Adrenal gland (tissue), 12 donors: ENCODE results near the gene ICAM5. TPM values are rescaled to one million over a fixed set of nuclear protein-coding genes. Genes with fewer than 3 reads are reported as not detected.

ENCODE experiments used
- DNase-seq, 7 donors: peaks; one replicate each; pipeline ENCODE4 v3.0.0-alpha.2; 2019 to 2020
- H3K27ac ChIP-seq, 5 donors: fragments of 200-600 bp; sonication (generic) in 4 of 5; 1 replicate in 3 of 5; 2 replicates in 2 of 5; pipeline versions ENCODE4 v1.5.1 to v1.8.0; 2016 to 2020; ENCODE audit warnings: mild to moderate bottlenecking in 1 of 5
- H3K27me3 ChIP-seq: fragments of 200-600 bp; 2 replicates; pipeline ENCODE4 v1.8.0; 2021
- H3K36me3 ChIP-seq, 2 donors: fragments of 200-600 bp; replicated peaks in 1 of 2; 1 replicate in 1 of 2; 2 replicates in 1 of 2; pipeline versions ENCODE4 v1.5.1 to v1.8.0; 2018 to 2022
- H3K4me1 ChIP-seq, 2 donors: fragments of 200-600 bp; replicated peaks in 1 of 2; 1 replicate in 1 of 2; 2 replicates in 1 of 2; pipeline versions ENCODE4 v1.5.1 to v1.8.0; 2018 to 2021
- H3K4me3 ChIP-seq, 4 donors: fragments of 200-600 bp; sonication (generic) in 3 of 4; one replicate each; pipeline ENCODE4 v1.5.1; 2016 to 2018
- H3K9me3 ChIP-seq, 3 donors: fragments of 200-600 bp; sonication (generic) in 1 of 3; replicated peaks in 1 of 3; 1 replicate in 2 of 3; 2 replicates in 1 of 3; pipeline versions ENCODE4 v1.5.1 to v1.8.0; 2016 to 2021
- CTCF ChIP-seq, 6 experiments: fragments of 450-650 bp in 4 of 6; fragments of 200-600 bp in 2 of 6; sonication (generic) in 1 of 6; IDR thresholded peaks; 1 replicate in 5 of 6; 2 replicates in 1 of 6; pipeline versions ENCODE4 v1.5.1 to v1.8.0; 2016 to 2021; ENCODE audit warnings: antibody characterized with exemption in 6 of 6, mild to moderate bottlenecking in 2 of 6, moderate library complexity in 1 of 6
- POLR2A ChIP-seq, 2 donors: fragments of 450-650 bp; IDR thresholded peaks; one replicate each; pipeline ENCODE4 v1.6.1; 2017; ENCODE audit warnings: antibody characterized with exemption in 2 of 2, mild to moderate bottlenecking in 2 of 2, moderate library complexity in 1 of 2
- WGBS, 4 donors: extraction: QIAGEN DNeasy Blood & Tissue Kit in 2 of 4; methylation state at CpG; one replicate each; pipeline versions ENCODE4 v1.1.5 to v1.1.7; 2013 to 2017; 5-methylcytosine and 5-hydroxymethylcytosine counted together
- intact Hi-C, 2 donors: fragments of 100-400 bp; cut with DNase I; formaldehyde crosslinking; loops; one replicate each; pipeline versions ENCODE4 v1.14.1 to v1.15.0; 2022 to 2023
- polyA plus RNA-seq, 3 donors: library from polyadenylated mRNA; stranded (reverse); fragments of 200-250 nt in 2 of 3; fragments of 350-450 nt in 1 of 3; fragmentation: Illumina TruSeq in 1 of 3; extraction: RNeasy Lipid Tissue Mini Kit (QIAGEN cat#74804) in 1 of 3; gene quantifications; one replicate each; pipeline ENCODE4 v1.2.3, GENCODE V29; 2013 to 2014
- total RNA-seq, 9 donors: library from RNA; depleted of rRNA in 4 of 9; stranded (reverse); fragments of >200 nt in 4 of 9; fragments of 120-200 nt in 1 of 9; fragmentation: NEBNext Ultra II Directional in 1 of 9; extraction: Animal tissue kit (Norgen Biotek cat#: 25700) in 1 of 9; gene quantifications; one replicate each; pipeline versions ENCODE4 v1.1.0 to v1.2.4, GENCODE V29; 2013 to 2023
- donor health status: healthy with polysubstance abuse.
- donor health status: Bipolar disorder and iron deficiency.
- donor health status: DM: yes; HTN: yes; CAD: no.
- donor health status: DM: no; HTN: no; CAD: no.
- donor health status: DM: no; HTN: no; CAD: no.
- donor health status: DM: yes; HTN: yes; CAD: no.

The ICAM5 gene
- total and polyA plus RNA-seq, 12 donors = 0.06 to 2.2 (median 0.49) TPM; not detected in 3

DNA sequence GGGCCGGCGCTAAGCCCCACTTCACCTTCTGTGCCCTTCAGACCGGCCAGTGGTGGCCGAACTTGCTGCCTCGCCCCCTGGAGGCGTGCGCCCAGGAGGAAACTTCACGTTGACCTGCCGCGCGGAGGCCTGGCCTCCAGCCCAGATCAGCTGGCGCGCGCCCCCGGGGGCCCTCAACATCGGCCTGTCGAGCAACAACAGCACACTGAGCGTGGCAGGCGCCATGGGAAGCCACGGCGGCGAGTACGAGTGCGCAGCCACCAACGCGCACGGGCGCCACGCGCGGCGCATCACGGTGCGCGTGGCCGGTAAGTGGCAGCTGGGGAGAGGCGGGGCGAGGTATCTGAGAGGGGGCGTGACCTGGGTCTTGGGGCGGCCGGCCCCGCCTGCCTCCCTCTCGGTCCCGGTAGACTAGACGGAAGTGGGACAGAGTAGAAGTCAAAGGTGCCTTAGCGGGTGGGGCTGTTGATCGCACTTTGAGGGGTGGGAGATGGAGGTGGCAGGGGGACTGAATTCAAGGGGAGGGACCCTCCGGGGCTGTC lies 5.6 kb downstream of the ICAM5 start:
- no peak for DNase-seq
- H3K27ac ChIP-seq = no peak overlapping the region
- H3K36me3 ChIP-seq = no peaks in the 10 kb centered on the region
- intact Hi-C loops = no loop called here
- 2 to 7% (median 4%) methylated on average over 8 to 48 of the region's 48 CpGs for WGBS, 4 donors
- no peaks in the 10 kb centered on the region for H3K9me3 ChIP-seq
- H3K27me3 ChIP-seq = peaks cover 61% of the 10 kb centered on the region
- TF ChIP-seq CTCF (IDR thresholded peaks at IDR 0.05) (no peak), POLR2A (IDR thresholded peaks at IDR 0.05) (no peak)
- H3K4me3 ChIP-seq = peak overlapping the region in 1 of 4 donors; percentile 31
- H3K4me1 ChIP-seq = peaks cover 9 to 38% of the 10 kb centered on the region in 2 donors

DNA sequence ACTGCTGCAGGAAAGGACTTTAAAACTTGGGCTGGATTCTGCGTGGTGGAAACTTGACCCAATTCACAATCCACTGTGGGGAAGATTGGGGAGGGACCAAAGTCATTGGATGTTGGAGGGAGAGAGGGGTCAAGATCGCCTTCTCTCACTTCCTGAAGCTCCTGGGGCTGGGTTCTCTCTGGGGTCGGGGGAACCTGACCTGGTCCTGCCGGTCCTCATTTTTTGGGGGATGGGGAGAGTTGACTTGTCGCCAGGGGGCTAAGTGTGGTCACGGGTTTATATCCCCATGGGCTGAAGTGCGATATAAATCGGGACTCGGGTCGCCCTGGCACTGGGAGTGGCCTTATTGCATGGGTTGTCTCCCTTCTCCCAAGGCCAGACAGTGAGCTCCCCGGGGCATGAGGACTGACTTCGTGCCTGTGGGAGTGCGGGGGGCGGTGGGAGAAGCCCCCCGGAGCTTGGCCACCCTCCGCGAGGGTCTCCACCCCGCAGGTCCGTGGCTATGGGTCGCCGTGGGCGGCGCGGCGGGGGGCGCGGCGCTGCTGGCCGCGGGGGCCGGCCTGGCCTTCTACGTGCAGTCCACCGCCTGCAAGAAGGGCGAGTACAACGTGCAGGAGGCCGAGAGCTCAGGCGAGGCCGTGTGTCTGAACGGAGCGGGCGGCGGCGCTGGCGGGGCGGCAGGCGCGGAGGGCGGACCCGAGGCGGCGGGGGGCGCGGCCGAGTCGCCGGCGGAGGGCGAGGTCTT lies 6.3 kb downstream of the ICAM5 start:
- Histone ChIP-seq H3K9me3 (no peaks in the 10 kb centered on the region), H3K4me1 (peaks cover 3 to 32% of the 10 kb centered on the region in 2 donors), H3K36me3 (no peaks in the 10 kb centered on the region), H3K27me3 (peaks cover 55% of the 10 kb centered on the region), H3K4me3 (peak overlapping the region in 1 of 4 donors; percentile 31), H3K27ac (no peak overlapping the region)
- 3 to 15% (median 7%) methylated on average over 13 to 58 of the region's 58 CpGs for WGBS, 4 donors
- no peak for TF ChIP-seq CTCF (IDR thresholded peaks at IDR 0.05)
- TF ChIP-seq POLR2A (IDR thresholded peaks at IDR 0.05) = no peak
- intact Hi-C loops = no loop called here
- DNase-seq = no peak

GRCh38 chr19:10299545-10300458 lies 10.1 kb downstream of the ICAM5 start:
- no peak for DNase-seq

More at GRCh38 chr19:10299545-10300458, 10.1 kb downstream of the ICAM5 start:
- no peaks in the 10 kb centered on the region for H3K9me3 ChIP-seq
- H3K4me1 ChIP-seq = peaks cover 0 to 12% of the 10 kb centered on the region in 2 donors
- no peak overlapping the region for H3K27ac ChIP-seq
- no peaks in the 10 kb centered on the region for H3K36me3 ChIP-seq
- H3K27me3 ChIP-seq = peaks cover 22% of the 10 kb centered on the region
- TF ChIP-seq CTCF (IDR thresholded peaks at IDR 0.05) (no peak), POLR2A (IDR thresholded peaks at IDR 0.05) (no peak)
- WGBS, 4 donors = 41 to 42% (median 41%) methylated on average over 12 to 14 of the region's 14 CpGs
- no peak overlapping the region for H3K4me3 ChIP-seq
- intact Hi-C loops = no loop called here
